Esophagus squamous epithelium (tissue), 4 donors: ENCODE measurements around the gene WWOX.

Experiments used
- POLR2A ChIP-seq, 4 donors: fragments of 450-650 bp; IDR thresholded peaks; one replicate each; pipeline ENCODE4 v1.6.1; 2017; ENCODE audit warnings: antibody characterized with exemption in 4 of 4, mild to moderate bottlenecking in 4 of 4, moderate library complexity in 3 of 4
- TF ChIP-seq, protein P1 (sequence below), 6 experiments: fragments of 450-650 bp in 4 of 6; fragments of 200-600 bp in 2 of 6; sonication (generic) in 2 of 6; IDR thresholded peaks; one replicate each; pipeline ENCODE4 v1.5.1; 2016 to 2019; ENCODE audit warnings: antibody characterized with exemption in 6 of 6, mild to moderate bottlenecking in 4 of 6, moderate library complexity in 4 of 6

DNA sequence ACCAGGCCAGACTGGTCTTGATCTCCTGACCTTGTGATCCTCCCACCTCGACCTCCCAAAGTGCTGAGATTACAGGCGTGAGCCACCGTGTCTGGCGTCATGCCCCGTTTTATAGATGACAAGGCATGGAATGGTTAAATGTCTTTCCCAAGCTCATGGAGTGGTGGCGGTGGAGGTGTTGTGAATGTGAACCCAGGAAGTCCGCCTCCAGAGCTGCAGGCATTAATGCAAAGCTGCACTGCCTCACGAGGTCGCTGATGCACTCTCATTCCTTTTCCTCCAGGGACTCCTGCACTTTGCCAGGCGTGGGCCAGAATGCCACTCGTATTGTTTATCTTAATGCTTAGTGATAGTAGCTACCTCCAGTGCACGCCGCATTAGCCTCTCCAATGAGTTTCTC, 149.6 kb downstream of the WWOX start:
- TF ChIP-seq, protein P1, sequence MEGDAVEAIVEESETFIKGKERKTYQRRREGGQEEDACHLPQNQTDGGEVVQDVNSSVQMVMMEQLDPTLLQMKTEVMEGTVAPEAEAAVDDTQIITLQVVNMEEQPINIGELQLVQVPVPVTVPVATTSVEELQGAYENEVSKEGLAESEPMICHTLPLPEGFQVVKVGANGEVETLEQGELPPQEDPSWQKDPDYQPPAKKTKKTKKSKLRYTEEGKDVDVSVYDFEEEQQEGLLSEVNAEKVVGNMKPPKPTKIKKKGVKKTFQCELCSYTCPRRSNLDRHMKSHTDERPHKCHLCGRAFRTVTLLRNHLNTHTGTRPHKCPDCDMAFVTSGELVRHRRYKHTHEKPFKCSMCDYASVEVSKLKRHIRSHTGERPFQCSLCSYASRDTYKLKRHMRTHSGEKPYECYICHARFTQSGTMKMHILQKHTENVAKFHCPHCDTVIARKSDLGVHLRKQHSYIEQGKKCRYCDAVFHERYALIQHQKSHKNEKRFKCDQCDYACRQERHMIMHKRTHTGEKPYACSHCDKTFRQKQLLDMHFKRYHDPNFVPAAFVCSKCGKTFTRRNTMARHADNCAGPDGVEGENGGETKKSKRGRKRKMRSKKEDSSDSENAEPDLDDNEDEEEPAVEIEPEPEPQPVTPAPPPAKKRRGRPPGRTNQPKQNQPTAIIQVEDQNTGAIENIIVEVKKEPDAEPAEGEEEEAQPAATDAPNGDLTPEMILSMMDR (IDR thresholded peaks at IDR 0.05) = no peak
- no peak for TF ChIP-seq POLR2A (IDR thresholded peaks at IDR 0.05)
